ENCODE data around the gene GALT.
A peak's percentile ranks its signal among the peaks of the same experiment; 100 is the strongest.

The GALT gene

GRCh38 chr9:34623374-34624235 lies 22.9 kb upstream of the GALT start:
- no peak for DNase-seq
- no peak for TF ChIP-seq CTCF (IDR thresholded peaks at IDR 0.05; ENCODE audit: low read depth, low read length, missing control alignments)
- Histone ChIP-seq H3K27me3 (replicated peaks) (peaks cover 49% of the 10 kb centered on the region), H3K4me3 (ENCODE audit: low read depth, low read length) (no peak overlapping the region), H3K27ac (no peak overlapping the region), H3K36me3 (replicated peaks) (no peaks in the 10 kb centered on the region)
- in situ Hi-C loops (cut with HindIII; ENCODE audit: low pct_ligation_motif_present, low sequenced_read_pairs): no loop called here

GRCh38 chr9:34624475-34625185 lies 21.8 kb upstream of the GALT start:
- Histone ChIP-seq H3K27ac (no peak overlapping the region), H3K4me3 (ENCODE audit: low read depth, low read length) (no peak overlapping the region), H3K27me3 (replicated peaks) (peaks cover 57% of the 10 kb centered on the region), H3K36me3 (replicated peaks) (no peaks in the 10 kb centered on the region)
- no peak for DNase-seq
- in situ Hi-C loops (cut with HindIII; ENCODE audit: low pct_ligation_motif_present, low sequenced_read_pairs): no loop called here
- no peak for TF ChIP-seq CTCF (IDR thresholded peaks at IDR 0.05; ENCODE audit: low read depth, low read length, missing control alignments)

GRCh38 chr9:34625186-34625486 lies 21.3 kb upstream of the GALT start:
- no peak for DNase-seq
- H3K27ac ChIP-seq: no peak overlapping the region

GRCh38 chr9:34627716-34628655 lies 18.5 kb upstream of the GALT start:
- Histone ChIP-seq H3K36me3 (replicated peaks) (no peaks in the 10 kb centered on the region), H3K4me3 (ENCODE audit: low read depth, low read length) (no peak overlapping the region), H3K27ac (no peak overlapping the region), H3K27me3 (replicated peaks) (peaks cover 63% of the 10 kb centered on the region)
- TF ChIP-seq CTCF (IDR thresholded peaks at IDR 0.05; ENCODE audit: low read depth, low read length, missing control alignments): no peak
- in situ Hi-C loops (cut with HindIII; ENCODE audit: low pct_ligation_motif_present, low sequenced_read_pairs): no loop called here
- no peak for DNase-seq

More at GRCh38 chr9:34625186-34625486, 21.3 kb upstream of the GALT start:
- Histone ChIP-seq H3K27me3 (replicated peaks) (peaks cover 62% of the 10 kb centered on the region), H3K36me3 (replicated peaks) (no peaks in the 10 kb centered on the region), H3K4me3 (ENCODE audit: low read depth, low read length) (no peak overlapping the region)
- in situ Hi-C loops (cut with HindIII; ENCODE audit: low pct_ligation_motif_present, low sequenced_read_pairs): no loop called here
- TF ChIP-seq CTCF (IDR thresholded peaks at IDR 0.05; ENCODE audit: low read depth, low read length, missing control alignments): no peak

- H3K27me3 ChIP-seq (replicated peaks): peaks cover 55% of the 10 kb centered on the region
- TF ChIP-seq CTCF (IDR thresholded peaks at IDR 0.05; ENCODE audit: low read depth, low read length, missing control alignments): no peak
- H3K36me3 ChIP-seq (replicated peaks): no peaks in the 10 kb centered on the region
- no peak within 1 kb of the TSS for H3K27ac ChIP-seq
- peak within 1 kb of the TSS; percentile 27 for H3K4me3 ChIP-seq (ENCODE audit: low read depth, low read length)
- DNase-seq: no peak
- in situ Hi-C loops (cut with HindIII; ENCODE audit: low pct_ligation_motif_present, low sequenced_read_pairs): no loop called here
Observed at GRCh38 chr9:34628656-34629490, 17.6 kb upstream of the GALT start, which contains the start of gene ARID3C. ARID3C (minus strand) TSS chr9:34629066; CDS start chr9:34628014, 1,052 bp downstream.

Measured in brain microvascular endothelial cell (primary cell).